GM21447 (cell line): ENCODE measurements around the gene PPP1R3D.

Experiments used
- ATAC-seq: cut with Tn5 transposase; IDR thresholded peaks from one replicate; pipeline ENCODE4 v1.9.1; 2021; ENCODE audit not compliant: unreplicated experiment

The PPP1R3D gene

DNA sequence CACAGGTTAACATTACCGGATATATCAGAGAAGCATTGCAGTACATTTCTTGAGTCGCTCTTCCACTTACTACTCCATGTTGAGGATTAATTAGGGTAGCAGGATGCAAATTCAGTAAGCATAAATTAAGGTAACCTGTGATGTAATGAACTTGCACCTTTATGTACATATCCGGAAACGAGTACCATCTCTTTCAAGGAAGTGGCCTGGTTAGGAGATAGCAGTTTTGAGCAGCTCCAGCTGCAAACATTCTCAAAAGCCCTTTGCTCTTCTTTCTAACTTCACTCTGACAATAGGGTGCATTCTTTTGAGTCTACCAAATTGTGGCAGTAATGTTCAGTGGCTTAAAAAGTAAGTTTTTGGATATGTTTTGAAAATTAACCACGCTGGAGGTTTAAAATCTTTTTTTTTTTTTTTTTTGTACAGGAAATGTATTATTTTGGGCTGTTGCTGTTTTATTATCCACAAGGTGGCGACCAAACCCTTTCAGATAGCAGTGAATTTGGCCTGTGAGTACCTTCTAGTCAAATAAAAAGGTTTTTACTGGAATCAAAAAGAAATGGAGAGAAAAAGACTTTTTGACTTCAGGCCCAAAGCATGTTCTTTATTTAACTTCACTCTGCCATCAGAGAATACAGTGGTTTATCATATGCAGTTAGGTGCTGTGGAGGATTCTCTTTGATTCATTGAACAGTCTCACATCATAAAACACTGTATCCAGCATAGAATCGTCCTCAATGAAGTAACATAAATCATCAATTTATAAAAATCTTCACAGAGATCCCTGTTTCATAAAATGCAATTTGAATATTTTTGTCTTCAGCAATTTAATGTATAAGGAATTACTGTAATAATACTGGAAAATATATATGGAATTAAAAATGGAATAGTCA lies 9.0 kb upstream of the PPP1R3D start:
- ATAC-seq = peak; percentile 66

DNA sequence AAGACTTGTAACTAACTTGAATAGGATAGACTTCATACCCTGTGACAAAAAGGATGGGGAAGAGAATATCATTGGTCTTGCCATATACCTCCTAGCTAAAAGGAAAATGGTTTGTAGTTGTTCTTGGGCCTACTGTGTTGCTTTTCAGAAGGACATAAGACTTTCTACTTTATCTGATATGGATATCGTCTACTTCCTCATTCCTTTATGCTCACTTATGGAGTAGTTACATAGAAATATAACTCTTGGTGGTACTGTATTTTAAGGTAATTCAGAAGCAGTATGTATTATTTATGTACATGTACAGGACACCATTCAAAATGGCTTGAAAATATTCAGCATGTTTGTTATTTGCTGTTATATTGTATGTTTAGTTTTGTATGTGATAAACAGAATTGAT lies 8.1 kb upstream of the PPP1R3D start:
- no peak for ATAC-seq

DNA sequence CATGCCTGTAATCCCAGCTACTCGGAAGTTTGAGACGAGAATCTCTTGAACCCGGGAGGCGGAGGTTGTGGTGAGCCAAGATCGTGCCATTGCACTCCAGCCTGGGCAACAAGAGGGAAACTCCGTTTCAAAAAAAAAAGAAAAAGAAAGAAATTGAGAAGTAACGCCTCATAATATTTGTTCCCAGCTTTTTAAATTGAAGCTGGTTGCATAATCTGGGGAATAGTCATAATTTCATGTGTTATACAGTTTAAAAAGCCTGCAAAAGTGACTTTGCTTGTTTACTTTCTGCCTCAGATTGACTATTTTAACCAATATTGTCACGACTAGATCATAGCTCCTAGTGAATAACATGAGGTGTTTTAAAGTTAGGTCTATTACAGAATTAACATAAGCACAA lies 7.3 kb upstream of the PPP1R3D start:
- no peak for ATAC-seq

DNA sequence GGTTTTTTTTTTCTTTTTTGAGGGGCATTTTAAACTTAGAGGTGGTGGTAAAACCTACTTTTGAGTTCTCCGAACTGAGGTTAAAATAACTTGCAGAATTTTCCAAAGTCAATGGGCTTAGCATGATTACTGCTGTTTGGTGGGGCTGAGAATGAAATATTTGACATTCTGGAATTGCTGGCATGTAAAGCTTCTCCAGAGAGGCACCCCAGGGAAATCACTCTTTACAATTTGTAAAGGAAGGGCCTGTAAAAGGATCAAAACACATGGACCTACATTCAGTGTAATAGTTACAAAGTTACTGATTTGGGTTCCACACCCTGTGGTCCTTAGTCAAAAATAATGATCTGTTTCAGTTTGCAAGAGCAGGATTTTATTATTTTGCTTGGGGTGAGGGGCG lies 5.6 kb upstream of the PPP1R3D start:
- no peak for ATAC-seq

DNA sequence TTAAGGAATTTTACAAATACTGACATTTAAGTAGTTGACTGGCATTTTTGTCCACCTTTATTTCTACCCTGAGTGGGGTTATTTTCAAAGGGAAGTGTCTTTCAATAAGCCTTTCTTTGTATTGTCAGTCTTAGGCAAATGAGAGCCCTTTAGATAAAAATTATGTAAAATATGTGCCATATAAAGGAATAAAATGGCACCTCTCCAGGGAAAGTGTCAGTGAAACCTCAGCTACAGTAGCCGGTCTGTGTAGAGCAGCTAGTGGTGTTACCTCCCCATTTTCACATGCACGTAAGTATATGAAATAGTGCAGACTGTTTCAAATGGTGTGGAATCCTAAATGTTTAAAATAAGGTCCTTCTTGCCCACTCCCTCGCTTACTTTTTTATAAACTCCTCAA lies 5.1 kb upstream of the PPP1R3D start:
- ATAC-seq = no peak

DNA sequence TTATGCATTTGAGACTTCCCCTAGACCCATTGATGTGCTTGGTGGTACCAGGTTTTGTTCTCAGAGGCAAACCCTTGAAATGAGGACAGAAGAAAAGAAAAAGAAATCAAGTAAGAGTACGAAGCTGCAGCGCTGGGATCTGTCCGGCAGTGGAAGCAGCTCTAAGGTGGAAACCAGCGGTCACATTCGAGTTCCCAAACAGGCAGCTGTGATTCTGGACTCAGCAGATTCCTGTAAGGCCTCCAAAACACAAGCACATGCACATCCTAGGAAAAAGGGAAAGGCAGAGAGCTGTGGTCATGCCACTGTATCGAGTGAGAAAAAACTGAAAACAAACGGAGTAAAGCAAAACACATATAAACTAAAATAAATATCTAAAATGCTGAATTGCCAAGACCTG lies 4.6 kb upstream of the PPP1R3D start:
- ATAC-seq = no peak

DNA sequence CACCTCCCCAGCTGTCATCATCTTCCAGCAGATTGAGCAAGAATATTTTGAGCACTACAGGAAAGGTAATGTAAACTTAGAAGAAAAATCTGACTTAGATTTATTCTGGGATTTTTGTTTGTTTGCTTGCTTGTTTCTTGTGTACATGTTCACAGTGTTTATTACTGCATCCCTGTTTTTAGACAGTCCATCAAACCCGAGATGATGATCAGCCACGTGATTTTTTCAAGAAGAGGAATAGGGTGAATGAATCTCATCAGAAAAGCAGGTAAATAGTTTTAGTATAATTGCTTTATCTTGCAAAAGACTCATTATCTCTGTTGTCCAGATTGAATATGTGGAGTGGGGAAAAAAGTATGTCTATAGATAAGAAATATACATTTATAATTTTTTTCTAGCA lies 2.1 kb upstream of the PPP1R3D start:
- no peak for ATAC-seq

DNA sequence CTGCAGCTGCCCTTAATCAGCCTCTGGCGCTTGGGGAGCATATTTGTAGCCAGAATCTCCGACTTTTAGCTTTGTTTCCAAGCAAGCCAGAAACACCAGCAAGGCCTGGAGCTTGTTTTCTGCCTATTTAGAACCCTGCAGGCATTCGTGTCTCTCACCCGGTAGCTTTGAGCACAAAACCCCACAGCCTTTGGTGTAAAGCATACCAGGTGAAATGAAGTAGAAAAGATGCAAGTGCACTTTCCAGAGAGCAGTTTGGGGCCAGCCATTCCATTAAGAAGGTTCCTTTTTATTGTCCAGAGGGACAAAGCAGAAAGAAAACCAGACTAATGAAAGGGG lies 820 bp upstream of the PPP1R3D start:
- ATAC-seq = no peak

DNA sequence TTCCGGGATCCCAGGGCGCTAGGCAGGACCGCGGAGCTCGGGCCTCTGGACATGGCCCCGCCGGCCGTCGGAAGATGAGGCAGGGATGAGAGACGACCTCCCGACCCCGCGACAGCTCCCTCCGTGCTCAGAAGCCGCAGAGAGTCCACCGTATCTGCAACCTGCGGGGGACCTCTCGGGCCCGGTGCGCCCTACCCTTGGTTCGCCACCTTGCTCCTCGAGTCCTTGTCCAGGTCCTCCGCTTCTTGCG lies 301 bp downstream of the PPP1R3D start:
- ATAC-seq = peak; percentile 29

DNA sequence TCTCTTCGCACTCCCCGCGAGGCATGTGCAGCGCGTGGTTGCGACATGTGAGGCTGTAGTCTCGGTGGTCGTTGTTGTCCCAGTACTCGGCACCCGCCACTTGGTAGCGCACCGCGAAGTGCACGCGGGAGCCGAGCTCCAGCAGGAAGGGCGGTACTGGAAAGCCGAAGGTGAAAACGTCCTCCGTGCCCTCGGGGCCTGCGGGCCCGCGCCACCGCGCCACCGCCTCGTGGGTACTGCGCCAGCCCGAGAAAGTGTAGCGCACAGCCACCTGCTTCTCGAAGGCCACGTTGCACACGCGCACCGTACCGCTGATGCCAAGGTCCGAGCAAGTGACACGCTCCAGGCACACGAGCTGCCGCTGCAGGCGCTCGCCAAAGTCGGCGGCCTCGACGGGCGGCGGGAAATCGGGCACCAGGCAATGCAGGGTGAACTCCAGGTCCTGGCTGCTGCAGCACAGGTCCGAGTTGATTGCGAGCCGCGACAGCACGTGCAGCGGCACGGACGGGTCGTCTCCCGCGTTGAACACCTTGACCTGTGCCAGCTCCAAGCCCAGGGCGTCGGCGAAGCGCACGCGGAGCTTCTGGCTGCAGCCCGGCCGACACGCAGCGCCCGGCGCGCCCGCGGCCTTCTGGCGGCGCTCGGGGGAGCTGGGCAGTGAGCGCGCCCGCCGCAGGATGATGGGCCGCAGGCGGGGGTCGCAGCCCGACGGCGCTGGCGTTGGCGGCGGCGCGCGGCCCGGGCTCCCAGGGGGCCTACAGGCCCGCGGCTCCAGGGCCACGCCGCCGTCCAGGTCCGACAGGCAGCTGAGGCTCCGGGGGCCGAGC lies 840 bp downstream of the PPP1R3D start:
- no peak for ATAC-seq

DNA sequence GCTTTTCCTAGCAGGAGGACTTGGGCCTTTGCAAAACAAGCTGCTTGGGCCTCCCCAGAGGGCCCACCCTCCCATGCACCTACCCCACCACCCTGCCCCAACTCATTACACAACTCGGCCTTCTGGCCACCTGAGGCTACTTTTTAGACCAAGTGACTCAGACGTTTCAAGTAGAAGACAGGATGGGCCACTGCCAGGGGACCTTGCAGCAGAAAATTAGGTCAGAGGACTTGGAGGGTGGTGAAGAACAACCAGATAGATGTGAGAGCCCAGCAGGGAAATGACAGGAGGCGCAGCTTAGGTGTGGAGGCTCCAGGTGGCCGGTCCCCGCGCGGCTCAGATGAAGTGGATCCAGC lies 1.4 kb downstream of the PPP1R3D start:
- no peak for ATAC-seq

DNA sequence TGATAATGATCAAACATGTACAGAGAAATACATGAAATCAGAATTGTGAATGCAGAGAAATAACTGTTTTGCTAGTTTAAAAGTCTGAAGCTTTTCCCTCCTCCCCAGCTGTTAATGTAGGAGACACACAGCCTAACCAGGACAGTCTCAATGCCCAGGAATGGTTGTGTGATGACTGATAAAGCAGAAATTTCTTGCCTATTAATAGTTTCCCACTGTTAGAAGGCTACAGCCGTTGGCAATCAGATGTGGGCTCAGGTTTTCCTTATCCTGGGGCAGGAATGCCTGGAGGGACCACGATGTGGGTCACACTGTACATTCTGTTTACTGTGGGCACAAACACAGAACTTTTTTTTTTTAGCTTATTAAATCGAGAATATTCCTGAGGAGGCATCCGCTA lies 1.9 kb downstream of the PPP1R3D start:
- ATAC-seq = no peak

DNA sequence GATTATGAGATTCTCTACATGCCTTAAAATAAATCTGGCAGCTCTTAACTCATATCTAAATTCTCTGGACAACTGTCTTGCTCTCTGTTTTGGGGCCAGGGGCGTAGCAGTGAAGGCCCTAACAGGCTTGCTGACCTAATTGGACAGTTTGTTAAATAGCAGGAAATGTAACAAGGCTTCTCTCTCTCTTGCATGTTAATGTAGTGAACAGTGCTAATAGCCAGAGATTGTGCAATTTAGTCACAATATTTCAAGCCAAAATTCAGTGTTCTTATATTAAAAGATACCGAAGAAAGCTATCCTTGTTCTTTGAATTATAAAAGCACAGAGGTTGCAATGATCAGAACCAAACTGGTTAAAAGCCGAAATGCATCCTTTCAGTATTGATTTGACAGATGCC lies 3.0 kb downstream of the PPP1R3D start:
- ATAC-seq = no peak

DNA sequence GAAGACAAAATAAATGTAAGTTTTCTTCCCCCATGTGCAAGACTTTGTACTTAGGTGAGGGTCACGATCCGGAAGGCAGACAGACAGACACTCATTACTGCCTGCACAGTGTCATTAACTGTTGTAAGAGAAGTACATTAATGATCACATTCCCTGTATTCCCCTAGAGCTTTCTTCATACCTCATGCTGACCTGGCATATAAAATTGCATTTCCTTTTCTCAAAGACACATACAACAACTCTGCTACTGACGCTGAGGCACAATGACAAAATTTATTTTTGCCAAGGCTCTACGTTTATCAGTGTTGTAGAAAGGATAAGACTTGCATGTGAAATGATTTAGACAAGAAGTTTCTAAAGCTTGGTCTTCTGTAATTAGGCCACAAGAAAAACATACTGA lies 3.7 kb downstream of the PPP1R3D start:
- ATAC-seq = no peak

DNA sequence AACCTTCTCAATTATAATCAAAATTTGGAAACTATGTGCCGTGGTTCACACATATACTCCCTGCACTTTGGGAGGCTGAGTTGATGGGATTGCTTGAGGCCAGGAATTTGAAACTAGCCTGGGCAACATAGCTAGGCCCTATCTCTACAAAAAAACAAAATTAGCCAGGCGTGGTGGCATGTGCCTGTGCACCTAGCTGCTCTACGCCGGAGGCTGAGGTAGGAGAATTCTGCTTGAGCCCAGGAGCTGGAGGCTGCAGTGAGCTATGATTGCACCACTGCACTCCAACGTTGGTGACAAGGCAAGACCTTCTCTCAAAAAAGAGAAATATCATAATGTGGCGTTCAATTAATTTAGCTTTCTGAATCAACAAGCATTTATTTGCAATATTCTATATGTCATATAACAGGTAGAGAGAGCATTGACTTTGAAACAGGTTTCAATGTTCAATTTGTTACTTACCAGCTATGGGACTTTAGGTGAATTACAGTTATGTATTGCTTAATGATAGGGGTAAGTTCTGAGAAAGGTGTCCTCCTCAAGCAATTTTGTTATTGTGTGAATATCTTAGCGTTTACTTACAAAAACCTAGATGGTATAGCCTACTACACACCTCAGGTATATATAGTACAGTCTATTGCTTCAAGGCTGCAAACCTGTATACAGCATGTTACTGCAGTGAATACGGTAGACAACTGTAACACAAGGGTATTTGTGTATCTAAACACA lies 4.5 kb downstream of the PPP1R3D start:
- ATAC-seq = no peak

DNA sequence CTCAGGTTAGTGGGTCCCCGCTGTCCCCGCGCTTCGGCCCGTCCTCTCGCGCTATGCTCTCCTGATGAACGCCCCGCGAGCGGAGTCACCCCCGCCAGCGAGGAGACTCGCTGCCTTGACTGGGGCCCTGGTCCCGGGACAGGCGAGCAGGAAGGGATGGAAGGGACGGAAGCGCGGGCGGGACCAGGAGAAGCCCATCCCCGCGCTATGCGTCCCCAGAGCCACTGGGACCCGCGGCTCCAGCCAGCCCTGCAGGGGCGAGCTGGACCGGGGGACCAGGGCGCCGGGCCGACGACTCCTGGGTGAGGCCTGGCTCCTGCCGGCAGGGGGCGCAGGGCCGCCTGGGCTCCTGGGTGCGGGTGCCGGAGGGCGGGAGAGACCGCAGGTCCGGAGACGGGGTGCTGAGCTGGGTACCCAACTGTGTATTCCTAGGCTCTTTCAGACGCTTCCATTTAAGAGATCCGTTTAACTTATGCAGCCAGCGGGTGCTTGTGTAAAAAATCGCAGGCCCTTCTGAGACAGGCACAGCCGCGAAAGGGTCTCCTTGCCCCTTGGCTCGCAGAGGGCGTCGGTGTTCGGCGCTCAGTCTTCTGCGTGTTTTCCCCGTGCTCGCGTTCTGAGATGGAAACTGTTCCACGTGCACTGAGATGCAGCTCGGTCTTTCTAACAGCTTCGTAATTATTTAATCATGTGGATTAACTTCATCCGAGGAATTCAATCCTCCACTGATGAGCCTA lies 6.1 kb downstream of the PPP1R3D start:
- peak; percentile 87 for ATAC-seq

DNA sequence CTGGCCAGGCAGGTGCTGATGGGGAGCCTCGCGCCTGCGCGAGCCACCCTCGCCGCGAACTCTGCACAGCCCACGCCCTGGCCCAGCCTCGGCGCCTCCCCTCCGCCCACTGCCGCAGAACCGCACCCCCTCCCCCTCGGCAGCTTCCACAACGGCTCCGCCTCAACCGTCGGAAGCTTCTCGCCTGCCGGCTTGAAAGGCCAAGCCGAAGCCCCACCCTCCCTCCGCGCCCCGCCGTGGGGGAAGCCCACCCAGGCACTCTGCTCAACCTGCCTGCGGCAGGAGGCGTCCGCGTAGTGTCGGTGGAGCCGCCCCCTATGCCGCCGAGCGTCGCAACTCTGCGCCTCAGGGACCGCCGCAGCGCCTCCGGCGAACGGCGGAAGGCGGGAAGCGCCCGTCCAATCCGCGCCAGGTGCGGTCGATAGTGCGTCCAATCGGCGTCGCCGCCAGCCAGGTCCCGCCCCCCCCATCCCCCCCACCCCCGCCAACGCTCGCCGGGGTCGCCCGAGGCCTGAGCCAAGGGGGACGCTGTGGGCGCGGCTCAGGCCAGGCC lies 6.7 kb downstream of the PPP1R3D start, which contains the start of gene SYCP2:
Gene SYCP2 (minus strand): TSS at position 342 of the 553 bp plus-strand sequence. CDS start 11,224 bp downstream, outside the sequence.
- ATAC-seq = peak; percentile 31

DNA sequence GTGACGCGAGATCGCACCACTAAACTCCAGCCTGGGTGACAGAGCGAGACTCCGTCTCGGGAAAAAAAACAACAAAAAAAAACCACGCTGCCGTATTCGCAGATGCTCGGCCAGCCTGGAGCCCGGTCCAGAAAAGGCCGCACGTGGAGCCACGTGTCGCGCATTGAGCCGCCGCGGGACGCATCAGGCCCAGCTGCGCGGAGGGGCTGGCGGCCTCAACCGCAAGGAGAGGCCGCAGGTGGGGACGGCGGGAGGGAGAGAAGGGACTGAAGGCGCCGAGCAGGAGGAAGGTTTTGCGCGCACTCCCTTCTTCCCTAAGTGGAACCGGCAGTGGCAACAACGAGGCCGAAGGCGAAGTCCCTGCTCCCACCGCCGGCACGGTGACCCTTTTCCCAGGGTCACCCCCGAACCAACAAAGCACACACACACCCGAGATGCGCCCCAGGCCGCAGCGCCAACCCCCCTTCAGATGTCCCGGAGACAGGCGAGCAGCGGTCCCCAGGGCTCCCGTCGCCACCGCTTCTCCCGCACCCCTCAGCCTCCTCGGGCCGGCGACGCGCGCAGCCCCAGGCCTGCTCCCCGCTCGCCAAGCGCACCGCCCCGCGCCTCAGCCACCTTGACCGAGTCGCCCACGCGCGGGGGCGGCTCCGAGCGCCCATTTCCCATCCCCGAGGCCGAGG lies 7.3 kb downstream of the PPP1R3D start:
- ATAC-seq = no peak

DNA sequence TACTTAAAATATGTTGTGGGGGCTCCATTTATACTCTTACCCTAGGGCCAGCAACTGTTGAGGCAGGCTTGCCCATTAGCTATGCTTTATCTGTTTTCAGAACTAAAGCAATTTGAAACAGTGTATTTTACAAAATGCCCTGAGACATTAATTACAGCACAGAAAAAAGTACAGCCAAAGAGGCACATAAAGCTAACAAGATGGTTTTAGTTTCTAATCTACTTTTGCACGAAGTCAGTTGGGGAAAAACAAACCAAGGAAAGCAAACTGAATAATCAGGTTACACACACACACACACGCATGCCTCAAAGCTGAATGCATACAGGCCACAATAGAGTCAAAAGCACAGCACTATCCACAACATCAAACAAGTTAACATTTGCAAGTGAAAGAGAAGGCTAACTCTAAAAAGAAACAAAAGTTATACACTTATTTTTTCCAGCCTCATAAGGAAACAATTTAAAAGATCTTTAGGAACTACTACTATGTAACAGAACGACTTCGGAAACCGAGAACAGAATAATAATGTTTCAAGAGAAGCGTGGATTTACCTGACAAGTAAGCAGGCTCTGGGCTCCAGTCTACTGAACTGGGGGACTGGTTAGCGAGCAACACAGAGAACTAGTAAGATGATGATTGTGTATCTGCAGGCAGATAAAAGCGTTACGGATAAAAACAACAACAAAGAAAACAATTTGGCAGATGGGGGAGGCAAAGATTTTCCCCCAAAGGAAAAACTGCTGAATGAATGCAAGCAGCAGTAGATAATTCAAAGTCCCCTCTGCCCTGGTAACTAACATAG lies 8.4 kb downstream of the PPP1R3D start:
- no peak for ATAC-seq

DNA sequence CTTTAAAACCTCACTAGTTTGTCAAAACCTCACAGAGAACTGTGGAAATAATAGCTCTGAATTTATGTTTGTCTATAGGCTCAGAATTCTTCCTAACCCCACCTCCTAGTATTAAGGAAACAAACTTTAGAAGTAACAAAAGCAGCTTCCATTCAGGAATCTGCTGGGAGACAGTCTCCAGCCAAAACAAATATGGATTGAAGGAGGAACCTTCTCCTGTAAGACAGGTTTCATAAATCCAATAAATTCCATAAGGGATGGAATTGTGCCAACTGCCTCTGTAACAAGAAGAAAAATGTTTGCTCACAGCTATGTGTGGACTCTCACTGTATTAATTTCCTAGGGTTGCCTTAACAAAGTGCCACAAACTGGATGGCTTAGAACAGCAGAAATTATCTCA lies 14.2 kb downstream of the PPP1R3D start:
- ATAC-seq = no peak
